ENCODE measurements around the gene IFITM2. TPM values are rescaled to one million over a fixed set of nuclear protein-coding genes. Genes with fewer than 3 reads are reported as not detected.

IFITM2 gene
- total and polyA plus RNA-seq, 2 of the 4 experiments (the other 2 are of a cell fraction) = 31.2 to 564 TPM

DNA sequence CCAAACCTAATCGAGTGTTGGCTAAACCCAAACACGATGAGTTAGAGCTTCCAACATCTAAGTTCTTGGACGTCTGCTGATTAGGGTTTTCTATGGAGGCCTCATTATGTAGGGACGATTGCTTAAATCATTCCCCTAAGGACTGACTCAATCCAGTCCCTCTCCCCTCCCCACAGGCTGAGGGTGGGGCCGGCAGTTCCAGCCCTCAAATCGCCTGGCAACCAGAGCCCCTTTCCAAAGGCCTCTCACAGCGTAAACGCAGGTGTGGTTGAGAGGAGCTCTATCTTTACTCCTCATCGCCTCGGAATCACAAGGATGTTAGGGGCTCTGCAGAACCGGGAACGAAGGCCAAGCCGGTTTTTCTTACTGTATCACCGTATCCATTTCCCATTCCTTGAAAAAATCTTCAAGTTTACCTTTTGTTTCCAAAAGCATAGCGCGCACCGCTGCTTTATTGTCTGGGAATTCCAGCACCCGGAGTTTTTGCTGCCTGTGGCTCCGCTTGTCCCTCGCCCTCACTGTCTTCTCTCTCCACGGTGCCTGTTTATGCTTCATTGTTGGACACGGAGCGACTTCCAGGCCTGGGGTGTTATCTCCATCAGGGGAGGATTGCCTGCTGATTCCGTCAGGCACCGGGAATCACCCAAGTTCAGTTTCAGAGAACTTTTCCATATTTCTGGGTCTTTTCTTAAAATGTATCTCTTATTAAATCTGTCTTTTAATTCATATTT is 26.8 kb downstream of the IFITM2 start:
- dilution Hi-C loops (cut with HindIII; ENCODE audit: low sequenced_read_pairs, unreplicated experiment) = no loop called here
- no TSS peak for BruUV-seq (replicated peaks)
- POLR2A ChIA-PET (ENCODE audit: unreplicated experiment) = no interaction called here

More for the DNA sequence above, 26.8 kb downstream of the IFITM2 start:
- Histone ChIP-seq H3K9me3 (ENCODE audit: control insufficient read depth, insufficient read depth, low read length) (no peaks in the 10 kb centered on the region), H2AK5ac (ENCODE audit: low read depth, low read length) (no peak overlapping the region), H2BK5ac (ENCODE audit: low read depth, low read length, poor library complexity, severe bottlenecking) (no peak overlapping the region), H3K23ac (ENCODE audit: low read depth, low read length) (no peak overlapping the region), H3K36me3 (ENCODE audit: control insufficient read depth, insufficient read depth, low read length) (no peaks in the 10 kb centered on the region), H3K27me3 (ENCODE audit: control insufficient read depth, insufficient read depth, low read length) (peaks cover 1% of the 10 kb centered on the region), H3K9me1 (ENCODE audit: insufficient read depth, low read length) (no peaks in the 10 kb centered on the region), H3K56ac (ENCODE audit: extremely low read depth, insufficient read depth, low read length) (no peak overlapping the region), H3K4me2 (ENCODE audit: low read depth, low read length) (no peak overlapping the region), H2AK9ac (replicated peaks; ENCODE audit: low read depth, low read length, poor library complexity) (no peak overlapping the region), H4K8ac (ENCODE audit: low read depth in 2 of 2, low read length in 2 of 2) (no peak overlapping the region), H3K4me3 (ENCODE audit: insufficient read depth, low read depth, low read length) (no peak overlapping the region), H2BK15ac (ENCODE audit: low read depth, low read length) (no peak overlapping the region), H4K20me1 (ENCODE audit: insufficient read depth, low read length) (no peaks in the 10 kb centered on the region), H3K27ac (ENCODE audit: insufficient read depth, low read length) (no peak overlapping the region), H2BK120ac (ENCODE audit: low read depth, low read length) (no peak overlapping the region), H3K4me1 (ENCODE audit: control insufficient read depth, insufficient read depth, low read length) (peaks cover 5% of the 10 kb centered on the region), H3K4ac (ENCODE audit: low read depth, low read length) (no peak overlapping the region), H3K14ac (replicated peaks; ENCODE audit: low read depth, low read length) (no peak overlapping the region), H3K18ac (ENCODE audit: low read depth, low read length) (no peak overlapping the region), H2AFZ (replicated peaks; ENCODE audit: low read length, poor library complexity) (peak overlapping the region; percentile 16), H3K9ac (ENCODE audit: low read depth, low read length) (no peak overlapping the region), H2BK20ac (ENCODE audit: low read depth, low read length) (no peak overlapping the region), H3K79me1 (ENCODE audit: low read depth in 1 of 2, low read length in 2 of 2) (no peaks in the 10 kb centered on the region), H4K5ac (ENCODE audit: low read depth, low read length) (no peak overlapping the region), H4K91ac (ENCODE audit: insufficient read depth, low read depth, low read length) (no peak overlapping the region)
- TF ChIP-seq FOS (IDR thresholded peaks at IDR 0.05; ENCODE audit: low read depth, low read length) (no peak), CHD1 (IDR thresholded peaks at IDR 0.05; ENCODE audit: low read depth, low read length) (no peak), POLR2A (IDR thresholded peaks at IDR 0.05; ENCODE audit: low read depth, low read length) (no peak), BHLHE40 (IDR thresholded peaks at IDR 0.05; ENCODE audit: low read depth, low read length) (no peak), RCOR1 (IDR thresholded peaks at IDR 0.05; ENCODE audit: insufficient replicate concordance, low read length) (no peak), CEBPB (IDR thresholded peaks at IDR 0.05; ENCODE audit: low read depth, low read length) (no peak), SMC3 (IDR thresholded peaks at IDR 0.05; ENCODE audit: low read depth, low read length) (no peak), MAZ (IDR thresholded peaks at IDR 0.05; ENCODE audit: borderline replicate concordance, low read depth, low read length) (no peak), RAD21 (IDR thresholded peaks at IDR 0.05; ENCODE audit: low read length) (no peak), MAFK (IDR thresholded peaks at IDR 0.05; ENCODE audit: low read depth, low read length) (no peak), MXI1 (IDR thresholded peaks at IDR 0.05; ENCODE audit: borderline replicate concordance, low read depth, low read length) (no peak), NFE2L2 (IDR thresholded peaks at IDR 0.05; ENCODE audit: low read depth, low read length) (no peak)
- TF ChIP-seq, protein P1, sequence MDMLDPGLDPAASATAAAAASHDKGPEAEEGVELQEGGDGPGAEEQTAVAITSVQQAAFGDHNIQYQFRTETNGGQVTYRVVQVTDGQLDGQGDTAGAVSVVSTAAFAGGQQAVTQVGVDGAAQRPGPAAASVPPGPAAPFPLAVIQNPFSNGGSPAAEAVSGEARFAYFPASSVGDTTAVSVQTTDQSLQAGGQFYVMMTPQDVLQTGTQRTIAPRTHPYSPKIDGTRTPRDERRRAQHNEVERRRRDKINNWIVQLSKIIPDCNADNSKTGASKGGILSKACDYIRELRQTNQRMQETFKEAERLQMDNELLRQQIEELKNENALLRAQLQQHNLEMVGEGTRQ (IDR thresholded peaks at IDR 0.05; ENCODE audit: low read depth, low read length) = no peak
- DNase-seq (no peak), ATAC-seq (ENCODE audit: low read depth) (no peak)
- 55% methylated on average over 16 of the region's 25 CpGs; no CpG with 5 or more reads in 1 of the 2 experiments for WGBS, 2 experiments (ENCODE audit: extremely low coverage in 2 of 2, insufficient read length in 1 of 2)
- CTCF ChIA-PET = no interaction called here
- in situ Hi-C loops (cut with MboI; ENCODE audit: low sequenced_read_pairs) = no loop called here
- intact Hi-C loops (cut with micrococcal nuclease) = no loop called here

Data from IMR-90 (cell line).